ENCODE results near the gene LGR5.
A peak's percentile ranks its signal among the peaks of the same experiment; 100 is the strongest.
"Not testable (repeated sequence)": the region's sequence is repeated elsewhere in the genome, so short reads cannot be mapped to it uniquely, and the experiment has no call there.

Gene LGR5

GRCh38 chr12:71551529-71551928 is 111.9 kb downstream of the LGR5 start:
- H3K79me2 ChIP-seq (ENCODE audit: insufficient read depth, low read length) = no peaks in the 10 kb centered on the region
- H3K4me1 ChIP-seq (ENCODE audit: insufficient read depth, low read length) = no peaks in the 10 kb centered on the region
- H4K20me1 ChIP-seq (ENCODE audit: insufficient read depth, low read length) = no peaks in the 10 kb centered on the region
- H3K9ac ChIP-seq (ENCODE audit: low read depth, low read length) = no peak overlapping the region
- ATAC-seq (ENCODE audit: insufficient read depth, low read depth) = no peak
- no peak overlapping the region for H3K4me3 ChIP-seq (ENCODE audit: low read depth in 1 of 2, low read length in 2 of 2)
- H3K36me3 ChIP-seq (ENCODE audit: insufficient read depth, low read length) = no peaks in the 10 kb centered on the region
- H3K4me2 ChIP-seq (ENCODE audit: insufficient read depth, low read length) = no peak overlapping the region
- TF ChIP-seq EZH2 (IDR thresholded peaks at IDR 0.05; ENCODE audit: borderline replicate concordance, low read depth, low read length, severe bottlenecking) (no peak), CTCF (IDR thresholded peaks at IDR 0.05; ENCODE audit: borderline replicate concordance, extremely low read depth, low read length, poor library complexity, severe bottlenecking) (peak; percentile 23)
- DNase-seq = no peak
- H3K27ac ChIP-seq (ENCODE audit: low read length) = no peak overlapping the region
- H2AFZ ChIP-seq (ENCODE audit: low read depth, low read length) = no peak overlapping the region
- H3K27me3 ChIP-seq (ENCODE audit: insufficient read depth, low read length, poor library complexity) = no peaks in the 10 kb centered on the region
- H3K9me3 ChIP-seq (ENCODE audit: insufficient read depth, low read length, severe bottlenecking) = no peaks in the 10 kb centered on the region

GRCh38 chr12:71552728-71553501 is 113.3 kb downstream of the LGR5 start:
- ATAC-seq (ENCODE audit: insufficient read depth, low read depth) (no peak), DNase-seq (no peak)
- Histone ChIP-seq H2AFZ (ENCODE audit: low read depth, low read length) (no peak overlapping the region), H3K79me2 (ENCODE audit: insufficient read depth, low read length) (no peaks in the 10 kb centered on the region), H3K4me3 (ENCODE audit: low read depth in 1 of 2, low read length in 2 of 2) (no peak overlapping the region), H3K4me2 (ENCODE audit: insufficient read depth, low read length) (no peak overlapping the region), H3K4me1 (ENCODE audit: insufficient read depth, low read length) (no peaks in the 10 kb centered on the region), H3K27ac (ENCODE audit: low read length) (no peak overlapping the region), H3K9me3 (ENCODE audit: insufficient read depth, low read length, severe bottlenecking) (no peaks in the 10 kb centered on the region), H3K36me3 (ENCODE audit: insufficient read depth, low read length) (no peaks in the 10 kb centered on the region), H3K9ac (ENCODE audit: low read depth, low read length) (no peak overlapping the region), H3K27me3 (ENCODE audit: insufficient read depth, low read length, poor library complexity) (no peaks in the 10 kb centered on the region), H4K20me1 (ENCODE audit: insufficient read depth, low read length) (no peaks in the 10 kb centered on the region)
- TF ChIP-seq CTCF (IDR thresholded peaks at IDR 0.05; ENCODE audit: borderline replicate concordance, extremely low read depth, low read length, poor library complexity, severe bottlenecking) = no peak
- TF ChIP-seq EZH2 (IDR thresholded peaks at IDR 0.05; ENCODE audit: borderline replicate concordance, low read depth, low read length, severe bottlenecking) = no peak

GRCh38 chr12:71555191-71555590 is 115.6 kb downstream of the LGR5 start:
- Histone ChIP-seq H4K20me1 (ENCODE audit: insufficient read depth, low read length) (no peaks in the 10 kb centered on the region), H3K4me1 (ENCODE audit: insufficient read depth, low read length) (no peaks in the 10 kb centered on the region), H3K9me3 (ENCODE audit: insufficient read depth, low read length, severe bottlenecking) (no peaks in the 10 kb centered on the region), H3K9ac (ENCODE audit: low read depth, low read length) (no peak overlapping the region), H3K27me3 (ENCODE audit: insufficient read depth, low read length, poor library complexity) (no peaks in the 10 kb centered on the region), H3K36me3 (ENCODE audit: insufficient read depth, low read length) (no peaks in the 10 kb centered on the region), H2AFZ (ENCODE audit: low read depth, low read length) (no peak overlapping the region), H3K4me2 (ENCODE audit: insufficient read depth, low read length) (no peak overlapping the region), H3K4me3 (ENCODE audit: low read depth in 1 of 2, low read length in 2 of 2) (no peak overlapping the region), H3K79me2 (ENCODE audit: insufficient read depth, low read length) (no peaks in the 10 kb centered on the region), H3K27ac (ENCODE audit: low read length) (no peak overlapping the region)
- DNase-seq = no peak
- TF ChIP-seq EZH2 (IDR thresholded peaks at IDR 0.05; ENCODE audit: borderline replicate concordance, low read depth, low read length, severe bottlenecking) (no peak), CTCF (IDR thresholded peaks at IDR 0.05; ENCODE audit: borderline replicate concordance, extremely low read depth, low read length, poor library complexity, severe bottlenecking) (no peak)
- ATAC-seq (ENCODE audit: insufficient read depth, low read depth) = no peak

- not testable (repeated sequence) for ATAC-seq (ENCODE audit: insufficient read depth, low read depth); H3K4me1 ChIP-seq (ENCODE audit: insufficient read depth, low read length); H3K79me2 ChIP-seq (ENCODE audit: insufficient read depth, low read length); H3K27ac ChIP-seq (ENCODE audit: low read length); DNase-seq; H3K9ac ChIP-seq (ENCODE audit: low read depth, low read length); H3K4me3 ChIP-seq (ENCODE audit: low read depth in 1 of 2, low read length in 2 of 2); H3K9me3 ChIP-seq (ENCODE audit: insufficient read depth, low read length, severe bottlenecking); H2AFZ ChIP-seq (ENCODE audit: low read depth, low read length); H3K27me3 ChIP-seq (ENCODE audit: insufficient read depth, low read length, poor library complexity); H3K36me3 ChIP-seq (ENCODE audit: insufficient read depth, low read length); H4K20me1 ChIP-seq (ENCODE audit: insufficient read depth, low read length); H3K4me2 ChIP-seq (ENCODE audit: insufficient read depth, low read length)
Observed at GRCh38 chr12:71555789-71556188, 116.2 kb downstream of the LGR5 start.

Measured in DND-41 (cell line).